ENCODE results near the gene PRKAG2.
"Not testable (repeated sequence)": the region's sequence is repeated elsewhere in the genome, so short reads cannot be mapped to it uniquely, and the experiment has no call there.

The PRKAG2 gene

GRCh38 chr7:151559557-151560183 is 317.2 kb downstream of the PRKAG2 start:
- no peak for DNase-seq

- no peak for DNase-seq
Measured at GRCh38 chr7:151558575-151558974, 318.3 kb downstream of the PRKAG2 start.

GRCh38 chr7:151556592-151556991 is 320.3 kb downstream of the PRKAG2 start:
- no peak for DNase-seq

- no peak for DNase-seq
Measured at GRCh38 chr7:151553356-151553755, 323.6 kb downstream of the PRKAG2 start.

GRCh38 chr7:151552352-151553028 is 324.4 kb downstream of the PRKAG2 start:
- DNase-seq: no peak

GRCh38 chr7:151551820-151552219 is 325.1 kb downstream of the PRKAG2 start:
- DNase-seq: no peak

GRCh38 chr7:151550656-151551286 is 326.1 kb downstream of the PRKAG2 start:
- DNase-seq: no peak

- DNase-seq: no peak
Measured at GRCh38 chr7:151549644-151550043, 327.3 kb downstream of the PRKAG2 start.

- DNase-seq: no peak
Measured at GRCh38 chr7:151549083-151549482, 327.8 kb downstream of the PRKAG2 start.

- DNase-seq: no peak
Measured at GRCh38 chr7:151544183-151544582, 332.7 kb downstream of the PRKAG2 start.

- DNase-seq: no peak
Measured at GRCh38 chr7:151542606-151543130, 334.2 kb downstream of the PRKAG2 start.

- DNase-seq: no peak
Measured at GRCh38 chr7:151541709-151542499, 335.0 kb downstream of the PRKAG2 start.

- no peak for DNase-seq
Measured at GRCh38 chr7:151540146-151540545, 336.8 kb downstream of the PRKAG2 start.

GRCh38 chr7:151539088-151539671 is 337.7 kb downstream of the PRKAG2 start:
- DNase-seq: no peak

GRCh38 chr7:151537818-151538561 is 338.9 kb downstream of the PRKAG2 start:
- no peak for DNase-seq

GRCh38 chr7:151536178-151536577 is 340.7 kb downstream of the PRKAG2 start:
- DNase-seq: not testable (repeated sequence)

- no peak for DNase-seq
Measured at GRCh38 chr7:151529842-151530241, 347.1 kb downstream of the PRKAG2 start.

GRCh38 chr7:151524845-151525244 is 352.1 kb downstream of the PRKAG2 start:
- no peak for DNase-seq

GRCh38 chr7:151524331-151524730 is 352.6 kb downstream of the PRKAG2 start:
- DNase-seq: no peak

- DNase-seq: no peak
Measured at GRCh38 chr7:151520419-151521261, 356.3 kb downstream of the PRKAG2 start.

All from CD4-positive, alpha-beta T cell treated with Interleukin-17A for 1 hour (primary cell).